ENCODE results near the gene EXOSC2.
A peak's percentile ranks its signal among the peaks of the same experiment; 100 is the strongest.

The EXOSC2 gene

DNA sequence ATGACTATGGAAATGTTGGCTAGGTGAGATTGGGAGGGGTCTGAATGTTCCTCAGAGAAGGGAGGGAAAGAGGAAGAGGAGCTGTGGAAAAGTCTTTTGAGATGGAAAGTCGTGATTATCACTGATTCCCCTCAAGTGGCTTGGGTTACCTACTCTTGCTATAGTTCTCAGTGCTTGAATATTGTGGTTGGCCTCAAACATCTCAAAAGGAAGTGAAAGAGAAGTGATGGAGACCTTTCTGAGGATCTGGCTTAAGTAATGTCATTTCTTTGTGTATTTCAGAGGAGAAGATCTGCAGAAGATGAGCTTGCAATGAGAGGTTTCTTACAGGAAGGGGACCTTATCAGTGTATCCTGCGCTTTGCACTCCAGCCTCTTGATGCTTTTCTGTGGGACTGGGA, 5.5 kb downstream of the EXOSC2 start:
- no peak for DNase-seq

DNA sequence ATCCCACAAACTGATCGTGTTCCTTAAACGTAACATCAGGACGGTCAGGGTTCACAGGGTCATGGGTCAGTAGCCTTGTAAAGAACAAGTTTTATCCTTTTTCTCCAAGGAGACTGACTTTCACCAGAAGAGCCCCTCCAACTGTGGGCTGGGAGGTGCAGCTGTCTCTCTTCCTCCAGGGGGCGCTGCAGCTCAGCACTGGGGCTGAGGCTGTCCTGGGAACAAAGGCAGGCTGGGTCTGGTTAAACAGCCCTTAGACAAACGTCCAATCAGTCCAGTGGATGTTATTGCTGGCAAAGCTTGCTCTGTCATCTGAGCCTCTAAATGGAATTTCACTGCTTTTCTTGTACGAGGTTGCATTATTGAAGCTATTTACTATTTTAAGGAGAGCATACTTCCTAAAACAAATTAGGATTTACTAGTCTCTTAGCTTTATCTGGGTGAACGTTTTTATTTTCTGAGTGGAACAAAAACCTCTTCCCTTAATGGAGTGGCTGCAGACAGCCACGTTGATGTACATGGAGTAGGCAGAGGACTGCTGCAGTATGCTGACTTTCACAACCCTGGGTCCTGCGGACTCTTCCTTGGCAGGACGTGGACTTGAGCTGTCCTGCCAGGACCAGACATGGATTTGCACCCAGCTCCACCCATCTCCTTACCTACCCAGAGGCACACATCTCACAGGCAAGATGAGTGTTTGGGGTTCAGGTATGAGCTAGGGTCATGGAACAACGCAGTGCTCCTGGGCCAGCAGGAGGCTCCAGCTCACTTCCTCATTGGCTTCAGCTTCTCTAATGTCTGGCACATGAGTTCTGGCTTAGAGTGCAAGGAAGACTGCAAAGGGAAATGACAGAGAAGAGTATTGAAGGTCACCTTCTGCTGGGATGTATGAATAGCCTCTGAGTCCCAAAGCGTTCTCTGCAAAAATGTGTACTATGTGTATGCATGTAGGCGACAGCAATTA, 7.8 kb downstream of the EXOSC2 start:
- DNase-seq: peak; percentile 74

GRCh38 chr9:130703501-130703900, 9.9 kb downstream of the EXOSC2 start:
- DNase-seq: no peak

GRCh38 chr9:130707225-130707976, 13.8 kb downstream of the EXOSC2 start:
- peak; percentile 69 for DNase-seq

DNA sequence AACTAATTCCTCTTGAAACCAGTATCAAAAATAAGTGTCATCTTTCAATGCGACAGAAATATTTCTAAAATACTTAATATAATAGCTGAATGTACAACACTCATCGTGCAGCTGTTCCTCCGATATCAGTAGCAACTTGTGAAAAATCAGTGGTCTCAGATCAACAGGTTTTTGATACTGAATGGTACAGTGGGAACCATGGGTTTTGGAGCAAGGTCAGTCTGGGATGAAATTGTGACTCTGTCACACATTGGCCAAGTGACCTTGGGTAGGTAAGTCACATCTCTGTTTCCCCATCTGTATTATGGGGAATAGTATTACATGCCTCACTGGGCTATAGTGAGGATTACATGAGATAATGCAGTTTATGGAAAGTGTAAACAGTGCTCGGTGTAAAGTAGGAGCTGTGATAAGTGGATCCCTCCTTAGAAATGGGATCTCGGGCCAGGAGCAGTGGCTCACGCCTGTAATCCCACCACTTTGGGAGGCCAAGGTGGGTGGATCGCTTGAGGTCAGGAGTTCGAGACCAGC, 17.3 kb downstream of the EXOSC2 start:
- no peak for DNase-seq

DNA sequence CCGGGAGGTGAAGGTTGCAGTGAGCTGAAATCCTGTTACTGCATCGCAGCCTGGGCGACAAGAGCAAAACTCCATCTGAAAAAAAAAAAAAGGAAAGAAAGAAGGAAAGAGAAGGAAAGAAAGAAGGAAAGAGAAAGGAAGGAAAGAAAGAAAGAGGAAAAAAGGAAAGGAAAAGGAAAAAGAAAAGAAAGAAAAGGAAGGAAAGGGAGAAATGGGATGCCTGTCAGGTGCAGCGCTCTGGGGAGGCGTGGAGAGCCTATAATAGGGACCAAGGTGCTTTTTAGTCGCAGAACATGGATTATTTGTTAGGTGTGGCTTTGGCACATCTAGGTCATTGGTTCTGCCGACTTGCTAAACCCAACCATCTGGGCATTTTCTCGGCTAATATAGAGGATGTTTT, 17.9 kb downstream of the EXOSC2 start:
- DNase-seq: no peak

DNA sequence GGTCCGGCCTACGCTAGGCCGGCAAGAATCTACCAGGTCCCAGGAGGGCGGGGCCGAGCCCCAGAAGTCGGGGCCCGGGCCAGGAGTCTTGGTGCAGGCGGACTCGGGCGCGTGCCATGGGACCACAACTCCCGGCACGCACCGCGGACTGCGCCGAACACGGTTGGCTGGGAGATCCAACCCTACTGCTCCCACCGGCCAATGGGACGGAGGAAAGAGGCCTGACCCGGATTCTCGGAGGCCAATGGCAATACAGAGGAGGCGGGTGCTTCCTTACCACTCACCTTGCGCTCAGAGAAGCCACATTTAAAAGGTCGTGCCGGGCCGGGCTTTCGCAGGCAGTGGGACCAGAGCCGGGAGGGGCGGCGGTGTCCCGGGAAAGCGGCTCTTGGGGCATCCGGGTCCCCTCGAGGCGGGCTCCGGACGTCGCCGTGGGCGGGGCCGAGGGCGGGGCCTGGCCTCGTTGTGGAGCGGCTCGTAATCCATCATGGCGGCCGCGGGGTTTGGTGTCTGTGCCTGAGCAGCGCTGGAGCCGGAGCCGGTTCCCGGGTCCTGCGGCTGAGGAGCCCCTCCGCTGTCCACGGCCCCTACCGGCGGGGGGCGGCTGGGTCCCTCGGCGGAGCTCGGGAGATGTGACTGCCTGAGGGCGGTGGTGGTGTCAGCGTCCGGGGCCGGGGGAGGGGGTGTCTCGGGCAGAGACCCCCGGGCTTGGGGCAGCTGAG, 19.1 kb downstream of the EXOSC2 start:
- DNase-seq: peak; percentile 96

DNA sequence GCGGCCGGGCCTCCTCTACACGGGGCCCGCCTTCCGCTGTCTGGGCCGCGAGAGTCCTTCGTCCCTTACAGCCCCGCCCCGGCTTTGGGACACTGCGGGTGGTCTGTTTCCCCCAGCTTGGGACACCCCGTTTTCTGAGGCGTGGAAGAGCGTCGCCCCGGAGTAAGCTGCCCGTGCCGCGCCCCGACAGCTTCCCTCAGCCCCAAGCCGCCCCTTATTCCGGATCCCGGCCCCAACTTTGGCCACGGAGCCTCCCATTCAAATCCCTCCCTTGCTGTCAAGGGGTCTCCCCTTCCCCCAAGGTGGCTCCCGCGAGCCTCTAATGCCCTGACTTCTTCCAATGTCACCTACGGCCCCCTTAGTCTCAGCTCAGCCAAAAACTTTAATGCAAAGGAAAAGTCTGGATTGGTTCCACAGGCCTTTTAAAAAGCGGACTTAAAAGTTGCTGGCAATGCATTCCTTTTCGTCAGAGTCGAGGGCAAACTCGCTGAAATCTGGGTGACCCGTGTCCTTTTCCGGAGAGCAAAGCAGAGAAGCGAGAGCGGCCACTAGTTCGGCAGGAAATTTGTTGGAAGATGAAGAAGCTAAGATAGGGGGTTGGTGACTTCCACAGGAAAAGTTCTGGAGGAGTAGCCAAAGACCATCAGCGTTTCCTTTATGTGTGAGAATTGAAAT, 19.8 kb downstream of the EXOSC2 start:
- DNase-seq: peak; percentile 11

DNA sequence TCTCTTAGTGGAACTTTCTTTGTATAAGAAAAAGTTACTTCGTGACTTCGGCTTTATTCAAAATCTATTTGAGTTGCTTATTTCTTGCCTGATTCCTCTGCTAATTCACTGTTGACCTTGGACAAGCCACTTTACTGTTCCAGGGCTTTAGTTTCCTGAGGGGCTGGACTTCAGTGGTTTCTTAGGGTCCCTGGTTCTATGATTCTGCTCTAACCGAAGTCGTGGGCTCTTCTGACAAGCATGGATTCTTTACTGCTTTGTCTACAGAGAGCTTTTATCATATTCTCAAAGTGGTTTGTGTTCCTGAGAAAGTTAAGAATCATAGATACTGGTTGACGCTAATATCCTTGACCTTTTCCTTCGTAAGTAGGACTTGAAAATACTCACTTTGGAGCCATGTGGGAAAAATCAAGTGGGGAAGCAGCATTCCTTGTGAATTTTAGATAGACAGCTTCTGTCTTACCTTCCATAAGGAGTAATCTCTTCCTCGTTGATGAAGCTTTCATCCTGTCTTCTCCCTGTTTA, 21.1 kb downstream of the EXOSC2 start:
- DNase-seq: no peak

DNA sequence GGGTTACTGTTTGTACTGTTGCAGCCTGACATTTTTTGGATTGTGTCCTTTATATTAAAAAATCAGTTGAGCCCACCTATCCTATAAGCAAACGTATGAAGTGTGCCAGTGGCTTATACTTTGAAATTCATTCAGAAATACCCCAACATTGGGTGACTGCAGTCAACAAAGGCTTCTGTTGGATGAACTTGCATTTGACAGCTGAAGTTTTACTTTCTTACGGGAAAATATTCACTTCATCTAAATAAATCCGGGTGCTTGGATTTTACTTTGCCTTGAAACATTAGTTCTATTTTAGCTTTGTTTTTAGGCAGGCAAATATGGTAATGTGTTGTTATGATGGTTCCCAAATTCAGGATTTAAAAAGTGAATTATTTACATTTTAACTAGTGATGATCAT, 21.7 kb downstream of the EXOSC2 start:
- DNase-seq: no peak

DNA sequence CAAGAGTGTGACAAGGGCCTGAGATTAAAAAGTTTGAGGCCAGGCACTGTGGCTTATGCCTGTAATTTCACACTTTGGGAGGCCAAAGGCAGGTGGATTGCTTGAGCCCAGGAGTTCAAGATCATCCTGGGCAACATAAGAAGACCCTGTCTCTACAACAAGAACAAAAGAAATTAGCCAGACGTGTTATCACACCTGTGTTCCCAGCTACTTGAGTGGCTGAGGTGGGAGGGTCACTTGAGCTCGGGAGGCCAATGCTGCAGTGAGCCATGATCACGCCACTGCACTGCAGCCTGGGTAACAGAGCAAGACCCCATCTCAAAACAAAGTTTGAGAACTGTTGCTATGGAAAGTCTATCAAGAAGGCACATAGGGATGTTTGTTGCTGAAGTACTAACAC, 25.0 kb downstream of the EXOSC2 start:
- no peak for DNase-seq

DNA sequence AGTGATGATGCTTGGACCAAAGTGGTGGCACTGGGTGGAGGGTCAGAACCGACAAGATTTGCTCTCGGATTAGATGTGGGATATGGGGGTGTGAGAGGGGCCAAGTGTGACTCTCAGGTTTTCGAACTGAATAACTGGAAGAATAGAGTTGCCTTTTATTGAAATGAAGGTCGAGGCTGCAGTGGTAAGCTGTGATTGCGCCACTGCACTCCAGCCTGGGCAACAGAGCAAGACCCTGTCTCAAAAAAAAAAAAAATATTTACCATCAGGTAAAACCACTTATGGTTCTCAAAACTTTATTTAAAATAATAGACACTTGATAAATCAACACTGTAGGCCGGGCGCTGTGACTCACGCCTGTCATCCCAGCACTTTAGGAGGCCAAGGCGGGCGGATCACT, 27.2 kb downstream of the EXOSC2 start:
- DNase-seq: no peak

DNA sequence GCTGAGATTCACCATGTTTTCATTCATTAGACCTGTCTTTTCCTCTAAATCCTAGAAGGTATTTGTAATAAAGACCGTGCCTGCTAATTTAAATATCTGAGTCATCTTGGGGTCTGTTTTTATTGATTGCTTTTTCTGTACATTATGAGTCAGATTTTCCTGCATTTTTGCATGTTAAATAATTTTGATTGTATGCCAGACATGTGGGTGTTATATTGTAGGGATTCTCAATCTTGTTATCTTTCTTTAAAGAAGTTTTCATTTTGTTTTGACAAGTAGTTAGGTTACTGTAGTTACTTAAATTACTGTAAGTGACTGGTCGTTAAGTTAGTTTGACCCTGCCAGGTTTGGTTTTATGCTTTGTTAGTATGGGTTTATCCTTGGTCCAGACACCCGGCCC, 35.1 kb downstream of the EXOSC2 start:
- no peak for DNase-seq

DNA sequence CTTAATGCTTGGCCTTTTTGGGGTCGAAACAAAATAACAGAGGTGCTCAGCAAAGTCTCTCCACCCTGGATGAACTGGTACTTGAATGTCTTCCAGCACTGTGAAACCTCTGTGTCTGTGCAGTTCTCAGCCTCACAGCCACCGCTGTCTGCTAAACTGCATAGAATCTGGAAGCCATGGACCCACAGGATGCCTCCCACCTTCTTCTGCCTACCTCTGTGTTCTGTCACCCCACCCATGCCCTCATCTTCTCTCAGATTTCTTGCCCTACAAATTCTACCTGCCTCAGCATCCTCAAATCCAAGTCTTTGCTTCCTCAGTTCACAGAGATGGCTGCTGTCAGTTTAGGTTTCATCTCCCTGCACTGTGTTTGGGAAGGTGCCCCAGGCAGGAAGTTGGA, 35.6 kb downstream of the EXOSC2 start:
- DNase-seq: no peak

- no peak for DNase-seq
Observed at GRCh38 chr9:130731355-130731754, 37.8 kb downstream of the EXOSC2 start.

DNA sequence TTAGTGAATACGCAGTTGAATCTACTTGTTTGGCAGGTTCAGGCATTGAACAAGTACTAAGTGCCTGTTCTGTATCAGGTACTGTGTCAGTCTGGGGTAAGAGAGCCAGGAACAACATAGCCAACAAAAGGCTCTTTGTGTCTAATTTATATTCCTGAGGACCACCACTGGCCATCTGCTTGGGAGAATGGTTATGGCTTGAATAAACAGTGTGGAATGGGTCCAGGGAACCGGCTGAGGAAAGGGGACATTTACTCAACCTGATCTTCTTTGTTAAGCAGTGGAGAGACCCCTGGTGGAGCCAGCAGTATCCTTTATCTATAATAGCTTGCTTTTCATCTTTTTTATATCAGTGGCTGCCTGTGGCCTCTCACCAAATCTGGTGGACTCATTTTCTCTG, 38.6 kb downstream of the EXOSC2 start:
- DNase-seq: no peak

DNA sequence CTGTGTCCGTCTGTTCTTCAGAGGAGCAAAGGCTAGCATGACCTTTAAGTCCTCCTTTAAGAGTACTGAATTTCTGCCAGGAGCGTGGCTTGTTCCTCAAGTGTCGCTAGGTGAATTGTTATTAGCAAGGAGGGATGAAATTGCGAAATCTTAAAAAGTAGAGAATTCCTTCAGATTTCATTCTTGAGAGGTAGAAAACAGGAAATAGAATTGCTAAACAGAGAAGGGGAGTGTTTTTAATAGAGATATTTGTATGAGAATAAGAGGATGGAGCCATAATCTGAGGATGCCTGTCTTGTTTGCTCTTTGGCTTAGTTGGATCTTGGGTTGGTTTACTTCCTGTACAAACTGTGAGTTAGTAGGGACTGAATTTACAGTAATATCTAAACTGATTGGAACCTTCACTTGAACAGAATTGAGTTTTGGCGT, 39.2 kb downstream of the EXOSC2 start:
- no peak for DNase-seq

GRCh38 chr9:130735566-130735965, 42.0 kb downstream of the EXOSC2 start:
- no peak for DNase-seq

- DNase-seq: no peak
Observed at GRCh38 chr9:130736834-130737233, 43.3 kb downstream of the EXOSC2 start.

DNA sequence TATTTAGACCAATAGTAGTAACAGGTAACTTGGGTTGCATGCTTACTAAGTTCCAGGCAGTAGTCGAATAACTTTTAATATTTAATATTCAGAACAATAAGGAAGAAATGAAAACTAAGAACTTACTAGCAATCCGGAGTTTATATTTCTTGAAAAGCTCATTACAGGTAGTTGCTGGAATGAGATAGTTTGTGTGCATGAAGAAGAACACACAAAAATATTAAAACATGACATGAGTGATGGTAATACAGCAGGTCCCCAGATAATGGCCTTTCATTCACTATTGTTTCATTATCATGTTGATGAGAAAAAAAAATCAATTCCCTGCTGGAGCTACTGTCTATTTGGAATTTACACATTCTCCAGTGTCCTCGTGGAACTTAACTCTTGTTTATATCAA, 44.7 kb downstream of the EXOSC2 start:
- DNase-seq: no peak

GRCh38 chr9:130739081-130739480, 45.5 kb downstream of the EXOSC2 start:
- no peak for DNase-seq
